Thyroid gland (tissue), 4 donors: ENCODE results near the gene PLB1. TPM values are rescaled to one million over a fixed set of nuclear protein-coding genes. Genes with fewer than 3 reads are reported as not detected.
"Not testable (repeated sequence)": the region's sequence is repeated elsewhere in the genome, so short reads cannot be mapped to it uniquely, and the experiment has no call there.

ENCODE experiments used
- DNase-seq, 2 donors: peaks; one replicate each; pipeline ENCODE4 v3.0.0-alpha.2; 2019
- H3K27ac ChIP-seq, 3 donors: fragments of 200-600 bp; sonication (generic); 1 replicate in 2 of 3; 2 replicates in 1 of 3; pipeline ENCODE4 v1.5.1; 2016 to 2019; ENCODE audit warnings: mild to moderate bottlenecking in 1 of 3, moderate library complexity in 1 of 3
- H3K27me3 ChIP-seq: fragments of 200-600 bp; sonication (generic); one replicate; pipeline ENCODE4 v1.5.1; 2019
- H3K36me3 ChIP-seq, 2 donors: fragments of 200-600 bp; sonication (generic); one replicate each; pipeline ENCODE4 v1.5.1; 2016 to 2019
- H3K4me1 ChIP-seq, 2 donors: fragments of 200-600 bp; sonication (generic); one replicate each; pipeline ENCODE4 v1.5.1; 2017 to 2019
- H3K4me3 ChIP-seq, 3 donors: fragments of 200-600 bp; sonication (generic); replicated peaks in 1 of 3; 1 replicate in 2 of 3; 2 replicates in 1 of 3; pipeline ENCODE4 v1.5.1; 2016; ENCODE audit warnings: mild to moderate bottlenecking in 1 of 3
- H3K9me3 ChIP-seq: fragments of 200-600 bp; sonication (generic); one replicate; pipeline ENCODE4 v1.5.1; 2017
- CTCF ChIP-seq, 6 experiments: fragments of 200-600 bp in 3 of 6; fragments of 450-650 bp in 3 of 6; sonication (generic) in 3 of 6; IDR thresholded peaks; one replicate each; pipeline ENCODE4 v1.5.1; 2016 to 2019; ENCODE audit warnings: antibody characterized with exemption in 6 of 6, mild to moderate bottlenecking in 2 of 6, inconsistent platforms in 1 of 6, moderate library complexity in 1 of 6
- POLR2A ChIP-seq, 2 donors: fragments of 450-650 bp; IDR thresholded peaks; one replicate each; pipeline ENCODE4 v1.6.1; 2017; ENCODE audit warnings: antibody characterized with exemption in 2 of 2, mild to moderate bottlenecking in 2 of 2, moderate library complexity in 1 of 2
- WGBS, 2 donors: methylation state at CpG; one replicate each; pipeline ENCODE4 v1.1.5; 2017; 5-methylcytosine and 5-hydroxymethylcytosine counted together
- intact Hi-C: fragments of 100-400 bp; cut with DNase I; formaldehyde crosslinking; loops from one replicate; pipeline ENCODE4 v1.15.1; 2023
- total RNA-seq, 4 donors: library from RNA; depleted of rRNA; stranded (reverse); fragments of >200 nt; gene quantifications; one replicate each; pipeline ENCODE4 v1.2.3, GENCODE V29; 2016

The PLB1 gene
- total RNA-seq, 4 donors from 2014 or later, result 1.2 to 3.3 (median 1.8) TPM

- DNase-seq, result no peak
- Histone ChIP-seq H3K27ac (no peak overlapping the region), H3K4me1 (no peaks in the 10 kb centered on the region), H3K36me3 (no peaks in the 10 kb centered on the region), H3K4me3 (no peak overlapping the region), H3K9me3 (no peaks in the 10 kb centered on the region), H3K27me3 (no peaks in the 10 kb centered on the region)
- WGBS, 2 donors, result 79 to 86% methylated on average over 7 of the region's 7 CpGs
- TF ChIP-seq CTCF (IDR thresholded peaks at IDR 0.05), result no peak
- no peak for TF ChIP-seq POLR2A (IDR thresholded peaks at IDR 0.05)
- intact Hi-C loops, result no loop called here
Observed at GRCh38 chr2:28547223-28547860, 51.5 kb downstream of the PLB1 start.

GRCh38 chr2:28547906-28548600 is 52.2 kb downstream of the PLB1 start:
- no peak overlapping the region for H3K4me3 ChIP-seq
- no peaks in the 10 kb centered on the region for H3K27me3 ChIP-seq
- H3K9me3 ChIP-seq, result no peaks in the 10 kb centered on the region
- DNase-seq, result no peak
- 78 to 79% methylated on average over 10 of the region's 10 CpGs for WGBS, 2 donors
- TF ChIP-seq POLR2A (IDR thresholded peaks at IDR 0.05) (no peak), CTCF (IDR thresholded peaks at IDR 0.05) (no peak)
- H3K36me3 ChIP-seq, result no peaks in the 10 kb centered on the region
- intact Hi-C loops, result no loop called here
- H3K4me1 ChIP-seq, result no peaks in the 10 kb centered on the region
- H3K27ac ChIP-seq, result no peak overlapping the region

GRCh38 chr2:28550345-28550744 is 54.5 kb downstream of the PLB1 start:
- H3K4me3 ChIP-seq, H3K4me1 ChIP-seq, DNase-seq, H3K27me3 ChIP-seq, H3K9me3 ChIP-seq, H3K36me3 ChIP-seq, H3K27ac ChIP-seq, intact Hi-C loops: not testable (repeated sequence)
- 91 to 95% methylated on average over 10 of the region's 10 CpGs for WGBS, 2 donors

- Histone ChIP-seq H3K27me3 (no peaks in the 10 kb centered on the region), H3K36me3 (no peaks in the 10 kb centered on the region), H3K9me3 (no peaks in the 10 kb centered on the region), H3K4me3 (no peak overlapping the region), H3K27ac (no peak overlapping the region), H3K4me1 (no peaks in the 10 kb centered on the region)
- 75 to 77% methylated on average over 3 of the region's 3 CpGs for WGBS, 2 donors
- intact Hi-C loops, result no loop called here
- no peak for DNase-seq
- TF ChIP-seq POLR2A (IDR thresholded peaks at IDR 0.05), result no peak
- TF ChIP-seq CTCF (IDR thresholded peaks at IDR 0.05), result no peak
Observed at GRCh38 chr2:28552045-28552823, 56.4 kb downstream of the PLB1 start.

- Histone ChIP-seq H3K27me3 (no peaks in the 10 kb centered on the region), H3K9me3 (no peaks in the 10 kb centered on the region), H3K4me1 (no peaks in the 10 kb centered on the region), H3K27ac (no peak overlapping the region), H3K36me3 (no peaks in the 10 kb centered on the region), H3K4me3 (no peak overlapping the region)
- 92 to 94% methylated on average over 4 of the region's 4 CpGs for WGBS, 2 donors
- no peak for DNase-seq
- intact Hi-C loops, result no loop called here
- no peak for TF ChIP-seq POLR2A (IDR thresholded peaks at IDR 0.05)
- TF ChIP-seq CTCF (IDR thresholded peaks at IDR 0.05), result no peak
Observed at GRCh38 chr2:28556303-28556702, 60.4 kb downstream of the PLB1 start.
